HUES6 (cell line): Measurements from ENCODE around the gene DUS3L.

Experiments
- H3K27ac ChIP-seq: 2 replicates; pipeline ENCODE4 v1.7.0; 2013; ENCODE audit warnings: low read depth, mild to moderate bottlenecking, low read length, inconsistent platforms
- H3K27me3 ChIP-seq: 2 replicates; pipeline ENCODE4 v1.6.1; 2013; ENCODE audit warnings: low read length; ENCODE audit not compliant: control insufficient read depth, insufficient read depth
- H3K36me3 ChIP-seq: 2 replicates; pipeline ENCODE4 v1.6.1; 2013; ENCODE audit warnings: low read length; ENCODE audit not compliant: control insufficient read depth, insufficient read depth
- H3K4me1 ChIP-seq: 2 replicates; pipeline ENCODE4 v1.6.1; 2013; ENCODE audit warnings: low read length; ENCODE audit not compliant: control insufficient read depth, insufficient read depth
- H3K4me3 ChIP-seq: 2 replicates; pipeline ENCODE4 v1.5.1; 2013; ENCODE audit warnings: low read depth, low read length
- H3K9ac ChIP-seq: one replicate; pipeline ENCODE4 v1.6.1; 2013; ENCODE audit warnings: mild to moderate bottlenecking, low read length
- H3K9me3 ChIP-seq: 2 replicates; pipeline ENCODE4 v1.6.1; 2013; ENCODE audit warnings: low read depth, low read length; ENCODE audit not compliant: control insufficient read depth, insufficient read depth

Gene DUS3L

DNA sequence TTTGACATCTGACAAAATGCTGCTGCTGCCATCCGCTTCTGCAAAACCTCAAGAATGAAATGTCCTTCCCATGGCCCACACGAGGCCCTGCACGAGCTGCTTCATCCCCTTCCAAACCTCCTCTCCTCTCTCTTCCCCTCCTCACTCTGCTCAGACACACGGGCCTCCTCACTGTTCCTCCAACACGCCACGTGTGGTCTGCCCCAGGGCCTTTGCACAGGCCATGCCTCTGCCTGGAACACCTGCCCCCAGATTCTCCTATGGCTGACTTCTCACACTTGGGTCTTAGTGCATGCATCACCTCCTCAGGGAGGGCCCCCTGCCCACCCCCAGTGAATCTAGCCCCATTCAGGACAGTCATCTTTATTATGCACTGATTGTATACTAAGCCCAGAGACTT lies 29.8 kb upstream of the DUS3L start:
- Histone ChIP-seq H3K9me3 (no peaks in the 10 kb centered on the region), H3K9ac (no peak overlapping the region), H3K4me1 (no peaks in the 10 kb centered on the region), H3K4me3 (no peak overlapping the region), H3K27ac (no peak overlapping the region), H3K36me3 (no peaks in the 10 kb centered on the region), H3K27me3 (no peaks in the 10 kb centered on the region; the same call in 1 of the 2 replicates)

DNA sequence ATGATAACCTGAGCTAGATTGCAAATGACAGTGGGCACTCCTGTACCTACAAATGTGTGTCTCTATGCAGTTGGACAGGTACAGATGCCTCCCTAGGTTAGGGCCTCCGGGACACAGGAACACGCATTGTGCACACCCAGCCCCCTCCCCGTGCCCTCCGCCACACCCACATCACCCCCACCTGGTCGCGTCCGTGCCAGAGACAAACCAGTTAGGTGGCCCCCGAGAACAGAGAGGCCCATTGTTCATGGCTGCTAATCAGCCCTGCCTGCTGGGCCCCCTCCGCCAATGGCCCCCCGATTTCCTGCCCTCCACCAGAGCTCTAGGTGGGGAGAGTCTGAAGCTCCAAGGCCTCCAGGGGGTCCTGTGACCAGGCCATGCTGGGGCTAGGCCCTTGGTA lies 27.6 kb upstream of the DUS3L start:
- Histone ChIP-seq H3K9ac (no peak overlapping the region), H3K9me3 (no peaks in the 10 kb centered on the region), H3K4me1 (no peaks in the 10 kb centered on the region), H3K27ac (no peak overlapping the region), H3K36me3 (no peaks in the 10 kb centered on the region), H3K27me3 (no peaks in the 10 kb centered on the region; the same call in 1 of the 2 replicates), H3K4me3 (no peak overlapping the region)

DNA sequence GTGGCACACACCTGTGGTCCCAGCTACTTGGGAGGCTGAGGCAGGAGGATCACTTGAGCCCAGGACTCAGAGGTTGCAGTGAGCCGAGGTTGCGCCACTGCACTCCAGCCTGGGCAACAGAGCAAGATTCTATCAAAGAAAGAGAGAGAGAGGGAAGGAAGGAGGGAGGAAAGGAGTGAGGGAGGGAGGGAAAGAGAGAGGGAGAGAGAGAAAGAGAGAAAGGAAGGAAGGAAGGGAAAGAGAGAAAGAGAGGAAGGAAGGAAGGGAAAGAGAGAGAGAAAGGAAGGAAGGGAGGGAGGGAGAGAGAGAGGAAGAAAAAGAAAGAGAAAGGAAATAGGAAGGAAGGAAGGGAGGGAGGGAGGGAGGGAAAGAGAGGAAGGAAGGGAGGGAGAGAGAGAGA lies 26.3 kb upstream of the DUS3L start:
- Histone ChIP-seq H3K27ac (no peak overlapping the region), H3K27me3 (no peaks in the 10 kb centered on the region; the same call in 1 of the 2 replicates), H3K9ac (no peak overlapping the region), H3K4me1 (no peaks in the 10 kb centered on the region), H3K9me3 (no peaks in the 10 kb centered on the region), H3K36me3 (no peaks in the 10 kb centered on the region), H3K4me3 (no peak overlapping the region)

DNA sequence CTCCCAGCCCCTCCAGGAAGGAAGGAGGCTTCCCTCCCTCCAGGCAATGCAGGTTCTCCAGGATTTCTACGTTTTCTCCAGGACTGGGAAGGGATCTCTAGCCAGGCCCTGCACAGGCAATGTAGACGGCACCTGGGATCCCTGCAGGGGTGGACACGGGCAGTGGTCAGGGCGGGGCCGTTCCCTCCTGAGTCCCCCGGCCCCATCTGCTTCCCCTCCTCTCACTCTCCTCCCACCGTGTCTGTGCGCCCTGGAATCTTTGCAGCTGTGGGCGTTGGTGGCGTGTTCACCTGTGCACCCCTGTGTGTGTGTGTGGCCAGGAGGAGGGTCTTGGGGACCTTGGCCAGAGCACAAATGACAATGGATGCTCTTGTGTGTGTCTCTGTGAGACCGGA lies 23.9 kb upstream of the DUS3L start:
- Histone ChIP-seq H3K36me3 (no peaks in the 10 kb centered on the region), H3K9ac (no peak overlapping the region), H3K4me3 (no peak overlapping the region), H3K27ac (no peak overlapping the region), H3K27me3 (no peaks in the 10 kb centered on the region; the same call in 1 of the 2 replicates), H3K9me3 (no peaks in the 10 kb centered on the region), H3K4me1 (no peaks in the 10 kb centered on the region)

DNA sequence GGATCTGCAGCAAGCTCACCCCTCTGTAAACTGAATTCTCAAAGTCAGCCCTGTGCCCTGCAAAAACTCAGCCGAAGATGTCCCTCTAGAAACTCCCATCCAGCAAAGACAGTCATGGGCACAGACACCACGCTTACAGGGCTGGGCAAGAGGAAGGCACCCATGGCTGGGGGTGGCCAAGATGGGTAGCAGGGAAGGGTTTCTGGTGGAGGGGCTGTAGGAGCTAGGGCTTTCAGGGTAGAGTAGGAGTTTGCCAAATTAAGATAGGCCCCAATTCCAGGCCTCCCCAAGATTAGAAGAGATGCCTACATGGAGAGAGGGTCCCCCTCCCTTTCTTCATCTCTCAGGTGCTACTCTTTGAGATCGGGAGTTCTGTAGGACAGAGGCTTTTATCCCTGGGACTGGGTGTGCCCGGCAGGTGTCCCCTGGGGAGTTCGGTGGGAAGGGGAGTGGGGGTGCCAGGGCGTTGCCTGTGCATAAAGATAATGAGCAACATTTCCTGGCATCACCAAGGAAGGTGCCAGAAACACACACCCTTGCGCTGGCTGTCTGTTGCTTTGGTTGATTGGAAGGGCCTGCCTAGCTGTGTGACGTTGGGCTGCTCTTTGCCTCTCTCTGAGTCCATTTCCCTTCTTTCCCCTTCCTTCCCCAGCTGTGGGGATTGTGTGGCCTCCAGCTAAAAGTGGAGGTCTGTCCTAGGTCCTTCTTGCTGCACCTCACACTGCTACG lies 23.3 kb upstream of the DUS3L start:
- H3K4me3 ChIP-seq, result no peak overlapping the region
- no peak overlapping the region for H3K9ac ChIP-seq
- no peaks in the 10 kb centered on the region for H3K36me3 ChIP-seq
- no peaks in the 10 kb centered on the region for H3K9me3 ChIP-seq
- H3K27ac ChIP-seq, result no peak overlapping the region
- H3K4me1 ChIP-seq, result no peaks in the 10 kb centered on the region
- no peaks in the 10 kb centered on the region; the same call in 1 of the 2 replicates for H3K27me3 ChIP-seq

DNA sequence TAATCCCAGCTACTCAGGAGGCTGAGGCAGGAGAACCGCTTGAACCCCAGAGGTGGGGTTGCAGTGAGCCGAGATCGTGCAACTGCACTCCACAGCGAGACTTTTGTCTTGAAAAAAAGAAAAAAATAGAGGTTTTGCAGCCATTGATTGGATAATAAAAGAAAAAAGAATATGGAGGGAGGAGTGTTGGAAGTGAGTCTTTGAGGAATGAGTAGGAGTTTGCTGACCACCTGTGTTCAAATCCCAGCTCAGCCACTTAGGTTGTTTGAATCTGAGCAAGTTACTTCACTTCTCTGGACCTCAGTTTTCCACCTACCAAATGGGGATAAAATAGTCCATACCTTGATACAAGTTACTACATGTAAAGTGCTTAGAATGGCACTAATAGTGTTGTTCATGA lies 20.2 kb upstream of the DUS3L start:
- H3K9ac ChIP-seq, result no peak overlapping the region
- no peaks in the 10 kb centered on the region for H3K27me3 ChIP-seq
- no peak overlapping the region for H3K4me3 ChIP-seq
- H3K27ac ChIP-seq, result no peak overlapping the region
- H3K9me3 ChIP-seq, result no peaks in the 10 kb centered on the region
- no peaks in the 10 kb centered on the region for H3K36me3 ChIP-seq
- H3K4me1 ChIP-seq, result peaks cover 3% of the 10 kb centered on the region

DNA sequence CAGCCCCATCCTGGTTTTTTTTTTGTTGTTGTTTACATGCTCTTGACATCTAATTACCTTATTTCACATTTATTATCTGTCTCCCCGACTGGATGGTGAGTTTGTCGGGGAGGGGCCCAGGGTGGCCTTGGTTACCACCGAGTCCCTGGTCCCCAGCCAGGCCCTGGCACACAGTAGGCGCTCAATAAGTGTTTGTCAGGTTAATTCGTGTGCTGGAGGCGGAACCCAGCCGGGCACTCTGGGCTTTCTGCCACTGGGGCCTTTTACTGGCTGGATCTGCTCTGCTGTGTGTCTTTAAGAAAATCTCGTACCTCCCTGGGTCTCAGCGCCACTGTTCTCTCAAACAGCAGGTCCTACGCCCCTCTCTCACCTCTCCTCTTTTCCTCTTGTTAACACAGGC lies 18.5 kb upstream of the DUS3L start:
- Histone ChIP-seq H3K9ac (no peak overlapping the region), H3K27ac (no peak overlapping the region), H3K9me3 (no peaks in the 10 kb centered on the region), H3K4me1 (peaks cover 5% of the 10 kb centered on the region), H3K27me3 (peaks cover 4% of the 10 kb centered on the region; the same call in 1 of the 2 replicates), H3K4me3 (no peak overlapping the region), H3K36me3 (no peaks in the 10 kb centered on the region)

DNA sequence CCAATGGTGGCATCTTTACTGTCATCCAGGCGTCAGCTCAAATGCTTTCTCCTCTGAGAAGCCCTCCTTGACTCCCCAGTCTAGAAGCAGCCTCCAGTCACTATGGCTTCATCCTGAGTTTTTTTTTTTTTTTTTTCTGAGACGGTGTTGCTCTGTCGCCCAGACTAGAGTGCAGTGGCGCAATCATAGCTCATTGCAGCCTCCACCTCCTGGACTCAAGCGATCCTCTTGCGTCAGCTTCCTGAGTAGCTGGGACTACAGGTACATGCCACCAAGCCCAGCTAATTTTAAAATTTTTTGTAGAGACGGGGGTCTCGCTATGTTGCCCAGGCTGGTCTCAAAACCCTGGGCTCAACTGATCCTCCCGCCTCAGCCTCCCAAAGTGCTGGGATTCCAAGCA lies 18.1 kb upstream of the DUS3L start:
- H3K36me3 ChIP-seq, result no peaks in the 10 kb centered on the region
- no peak overlapping the region for H3K4me3 ChIP-seq
- no peak overlapping the region for H3K9ac ChIP-seq
- H3K4me1 ChIP-seq, result peaks cover 5% of the 10 kb centered on the region
- H3K27ac ChIP-seq, result no peak overlapping the region
- peaks cover 4% of the 10 kb centered on the region; the same call in 1 of the 2 replicates for H3K27me3 ChIP-seq
- H3K9me3 ChIP-seq, result no peaks in the 10 kb centered on the region

DNA sequence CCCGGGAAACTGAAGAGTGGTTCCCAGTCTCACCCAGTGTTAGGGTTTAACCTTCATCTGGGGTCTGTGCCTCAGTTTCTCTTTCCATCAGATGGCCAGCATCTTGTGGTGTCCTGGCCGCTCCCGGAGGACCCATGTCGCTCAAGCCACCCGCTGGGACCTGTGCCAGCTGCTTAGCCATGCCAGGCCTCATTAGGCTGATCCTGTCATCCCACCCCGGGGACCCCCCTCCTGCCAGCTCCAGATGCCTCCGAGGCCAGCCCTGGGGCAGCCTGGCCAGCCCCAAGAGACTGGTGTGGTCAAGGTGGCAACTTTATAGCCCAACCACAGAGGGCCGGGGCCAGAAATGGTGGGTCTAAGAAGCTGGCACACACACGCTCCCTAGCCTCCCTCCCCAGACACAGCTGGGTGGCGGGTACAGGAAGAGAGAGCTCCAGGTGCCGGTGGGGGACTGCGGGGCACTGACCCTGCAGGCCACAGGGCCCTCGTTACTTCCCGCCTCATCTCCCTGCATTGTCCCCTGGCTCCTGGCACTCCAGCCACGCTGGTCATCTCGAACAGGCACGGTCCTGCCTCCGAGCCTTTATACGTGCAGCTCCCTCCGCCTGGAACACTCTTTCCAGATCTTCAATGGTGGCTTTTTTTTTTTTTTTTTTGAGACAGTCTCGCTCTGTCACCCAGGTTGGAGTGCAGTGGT lies 17.3 kb upstream of the DUS3L start:
- no peak overlapping the region for H3K9ac ChIP-seq

DNA sequence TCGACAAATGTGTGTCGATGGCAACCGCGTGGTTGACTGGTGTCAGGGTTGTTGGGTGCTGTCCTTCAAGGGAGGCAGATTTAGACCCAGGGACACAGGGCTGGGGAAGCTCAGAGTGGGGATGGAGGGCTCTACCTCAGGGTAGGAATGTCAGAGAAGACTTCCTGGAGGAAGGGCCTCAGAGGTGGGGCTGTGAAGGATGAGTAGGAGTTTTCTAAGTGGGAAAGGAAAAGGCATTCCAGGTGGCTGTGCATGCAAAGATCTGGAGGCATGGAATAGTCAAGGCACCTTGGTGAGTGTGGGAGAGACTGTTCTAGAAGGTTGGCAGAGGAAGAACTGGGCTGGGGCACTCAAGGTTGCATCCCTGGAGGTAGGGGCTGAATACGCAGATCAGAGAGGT lies 15.9 kb upstream of the DUS3L start:
- no peak overlapping the region for H3K27ac ChIP-seq
- no peak overlapping the region for H3K4me3 ChIP-seq
- H3K4me1 ChIP-seq, result peaks cover 6% of the 10 kb centered on the region
- H3K36me3 ChIP-seq, result no peaks in the 10 kb centered on the region
- H3K9ac ChIP-seq, result no peak overlapping the region
- H3K27me3 ChIP-seq, result peaks cover 18% of the 10 kb centered on the region
- H3K9me3 ChIP-seq, result no peaks in the 10 kb centered on the region

More for the DNA sequence above, 17.3 kb upstream of the DUS3L start:
- peaks cover 5% of the 10 kb centered on the region for H3K4me1 ChIP-seq
- H3K27me3 ChIP-seq, result peaks cover 9% of the 10 kb centered on the region
- H3K9me3 ChIP-seq, result no peaks in the 10 kb centered on the region
- no peak overlapping the region for H3K4me3 ChIP-seq
- H3K27ac ChIP-seq, result no peak overlapping the region
- H3K36me3 ChIP-seq, result no peaks in the 10 kb centered on the region

DNA sequence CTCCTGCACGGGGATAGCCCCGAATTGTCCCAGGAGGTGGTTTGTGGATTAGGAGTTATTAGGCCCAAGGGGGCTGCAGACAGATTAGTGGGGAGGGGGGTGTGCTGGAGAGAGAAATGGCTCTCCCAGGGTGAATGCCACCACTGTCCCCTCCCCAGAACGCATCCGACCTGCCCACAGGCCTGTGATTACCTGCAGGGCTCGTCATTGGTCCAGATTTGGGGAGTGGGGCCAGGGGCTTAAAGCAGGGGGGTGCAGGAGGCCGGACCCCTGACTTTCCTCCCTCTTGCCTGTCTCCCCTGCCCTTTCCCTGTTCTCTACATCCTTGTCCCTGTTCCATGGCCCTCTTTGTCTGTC lies 15.1 kb upstream of the DUS3L start:
- no peaks in the 10 kb centered on the region for H3K9me3 ChIP-seq
- peak overlapping the region; percentile 27 for H3K4me3 ChIP-seq
- no peak overlapping the region for H3K9ac ChIP-seq

More for the DNA sequence above, 15.1 kb upstream of the DUS3L start:
- Histone ChIP-seq H3K27me3 (peaks cover 20% of the 10 kb centered on the region), H3K4me1 (peaks cover 7% of the 10 kb centered on the region), H3K27ac (no peak overlapping the region), H3K36me3 (no peaks in the 10 kb centered on the region)
